ENCODE results near the gene TRHDE.

TRHDE gene

DNA sequence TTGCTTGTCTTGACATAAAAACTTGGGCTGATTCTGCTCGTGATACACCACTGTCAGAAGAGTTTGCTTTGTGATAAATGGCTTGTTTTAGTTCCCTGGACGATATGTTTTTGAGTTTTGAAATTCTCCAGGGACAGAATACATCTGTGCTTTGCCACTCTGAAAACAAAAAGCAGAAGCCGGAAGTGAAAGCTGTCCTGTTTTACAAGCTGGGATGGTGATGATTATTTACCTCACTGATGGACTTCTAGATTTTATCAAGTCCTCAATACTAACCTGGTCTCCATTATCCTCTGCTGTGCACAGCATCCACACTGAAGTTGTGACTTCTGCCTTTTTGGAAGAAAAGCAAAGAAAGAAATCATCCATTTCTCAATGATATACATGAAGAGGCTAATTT is 251.6 kb downstream of the TRHDE start:
- TF ChIP-seq, protein P1, sequence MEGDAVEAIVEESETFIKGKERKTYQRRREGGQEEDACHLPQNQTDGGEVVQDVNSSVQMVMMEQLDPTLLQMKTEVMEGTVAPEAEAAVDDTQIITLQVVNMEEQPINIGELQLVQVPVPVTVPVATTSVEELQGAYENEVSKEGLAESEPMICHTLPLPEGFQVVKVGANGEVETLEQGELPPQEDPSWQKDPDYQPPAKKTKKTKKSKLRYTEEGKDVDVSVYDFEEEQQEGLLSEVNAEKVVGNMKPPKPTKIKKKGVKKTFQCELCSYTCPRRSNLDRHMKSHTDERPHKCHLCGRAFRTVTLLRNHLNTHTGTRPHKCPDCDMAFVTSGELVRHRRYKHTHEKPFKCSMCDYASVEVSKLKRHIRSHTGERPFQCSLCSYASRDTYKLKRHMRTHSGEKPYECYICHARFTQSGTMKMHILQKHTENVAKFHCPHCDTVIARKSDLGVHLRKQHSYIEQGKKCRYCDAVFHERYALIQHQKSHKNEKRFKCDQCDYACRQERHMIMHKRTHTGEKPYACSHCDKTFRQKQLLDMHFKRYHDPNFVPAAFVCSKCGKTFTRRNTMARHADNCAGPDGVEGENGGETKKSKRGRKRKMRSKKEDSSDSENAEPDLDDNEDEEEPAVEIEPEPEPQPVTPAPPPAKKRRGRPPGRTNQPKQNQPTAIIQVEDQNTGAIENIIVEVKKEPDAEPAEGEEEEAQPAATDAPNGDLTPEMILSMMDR (conservative IDR thresholded peaks at IDR 0.05; ENCODE audit: low read depth, low read length) = no peak
- H3K4me3 ChIP-seq (ENCODE audit: low read depth, low read length) = no peak overlapping the region
- peak; percentile 17 for DNase-seq (ENCODE audit: low read depth)

DNA sequence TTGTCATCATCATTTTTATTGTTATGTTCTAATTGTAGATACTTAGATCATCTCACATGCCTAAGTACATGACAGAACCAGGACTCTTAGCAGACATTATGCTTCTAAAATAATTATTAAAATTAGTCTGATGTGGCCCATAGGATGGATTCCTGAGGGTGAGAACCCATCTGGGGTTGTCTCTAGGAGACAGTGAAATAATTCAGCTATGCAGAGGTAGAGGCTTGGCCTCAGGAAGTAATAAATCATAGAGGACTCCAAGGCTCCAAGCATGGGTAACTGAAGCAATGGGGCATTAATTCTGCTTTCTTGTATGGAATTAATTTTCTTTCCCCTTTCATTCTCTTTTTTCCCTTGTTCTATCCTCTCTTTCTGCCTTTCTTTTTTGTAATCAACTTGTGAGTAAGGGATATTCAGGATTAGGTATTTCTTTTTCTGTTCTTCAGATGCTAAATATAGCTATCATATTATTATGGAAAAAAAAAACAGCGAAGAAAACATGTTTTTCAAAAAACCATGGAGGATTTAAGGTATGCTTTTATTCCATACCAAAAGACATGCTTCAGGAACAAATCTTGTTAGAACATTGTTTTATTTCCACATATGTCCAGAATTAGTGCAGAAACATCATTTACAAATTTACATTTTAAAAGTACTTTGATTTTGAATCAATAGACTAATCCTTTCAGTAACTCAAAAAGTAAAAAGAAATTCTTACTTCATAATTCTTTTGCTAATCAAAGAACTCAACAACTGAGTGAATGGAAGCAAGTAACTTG is 263.2 kb downstream of the TRHDE start:
- TF ChIP-seq, protein P1 (conservative IDR thresholded peaks at IDR 0.05; ENCODE audit: low read depth, low read length) = no peak
- H3K4me3 ChIP-seq (ENCODE audit: low read depth, low read length) = no peak overlapping the region
- DNase-seq (ENCODE audit: low read depth) = no peak

DNA sequence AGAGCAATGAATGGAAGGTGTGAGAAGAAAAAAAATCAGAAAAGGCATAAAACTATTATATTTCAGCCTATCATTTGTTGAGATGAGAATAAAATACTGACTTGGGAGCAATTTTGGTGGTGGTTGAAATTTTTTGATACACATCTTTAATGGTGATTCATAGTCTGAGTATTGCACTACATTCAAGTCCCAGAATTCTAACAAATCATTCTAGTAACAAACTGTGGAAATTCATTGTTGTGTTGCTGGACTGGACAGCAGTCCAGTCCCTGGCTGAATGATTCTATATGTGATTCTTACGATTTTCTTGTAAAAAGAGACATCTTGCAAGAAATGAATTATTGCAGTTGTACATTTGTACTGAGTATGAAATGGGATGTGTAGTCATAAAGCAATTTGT is 268.6 kb downstream of the TRHDE start:
- TF ChIP-seq, protein P1 (conservative IDR thresholded peaks at IDR 0.05; ENCODE audit: low read depth, low read length) = no peak
- no peak for DNase-seq (ENCODE audit: low read depth)
- no peak overlapping the region for H3K4me3 ChIP-seq (ENCODE audit: low read depth, low read length)

DNA sequence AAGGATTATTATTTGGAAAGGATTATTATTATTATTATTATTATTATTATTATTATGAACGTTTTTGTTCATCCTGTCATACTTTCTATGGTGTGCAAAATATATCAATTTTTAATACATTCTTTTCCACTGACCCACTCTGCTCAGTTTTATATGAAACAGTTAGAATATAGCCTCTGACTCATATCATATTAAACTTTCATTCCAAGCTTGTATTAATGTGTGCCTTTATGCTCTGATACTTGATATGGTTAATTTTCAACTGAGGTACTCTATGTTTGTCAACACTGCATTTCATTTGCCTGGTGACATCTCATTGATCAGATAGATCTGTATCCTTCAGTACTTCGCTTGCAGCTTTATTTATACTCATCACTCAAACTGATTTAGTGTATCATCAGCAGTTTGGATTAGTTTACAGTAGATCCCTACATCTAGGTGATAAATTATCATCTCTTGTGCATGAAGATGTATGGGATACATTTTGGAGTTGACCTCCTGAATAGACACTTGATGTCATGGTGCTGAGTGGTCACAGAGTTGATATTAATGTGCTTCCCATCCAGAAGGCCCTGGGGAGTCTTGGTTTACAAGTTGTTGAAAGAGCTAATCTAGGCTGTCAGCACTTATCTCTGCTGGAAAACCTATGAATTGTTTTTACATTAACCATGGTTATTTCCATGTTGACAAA is 271.8 kb downstream of the TRHDE start:
- H3K4me3 ChIP-seq (ENCODE audit: low read depth, low read length) = no peak overlapping the region
- DNase-seq (ENCODE audit: low read depth) = no peak
- TF ChIP-seq, protein P1 (conservative IDR thresholded peaks at IDR 0.05; ENCODE audit: low read depth, low read length) = no peak

DNA sequence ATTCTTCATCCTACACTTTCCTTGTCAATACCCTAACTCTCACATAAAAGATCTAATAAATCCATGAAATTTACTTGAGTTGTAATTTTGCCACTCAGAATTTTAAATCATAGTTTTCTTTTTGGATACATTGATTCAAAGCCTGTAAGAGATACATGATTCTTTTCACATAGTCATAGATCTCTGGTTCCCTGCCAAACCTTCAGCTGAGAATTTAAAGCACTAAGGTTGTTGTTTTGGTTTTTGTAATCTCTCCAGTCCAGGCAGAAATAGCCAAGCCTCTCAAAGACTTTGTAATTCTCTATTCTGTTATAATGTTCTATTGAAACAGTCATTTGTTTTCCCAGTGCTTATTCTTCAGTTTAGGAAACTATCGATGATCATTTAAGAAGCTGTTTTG is 273.9 kb downstream of the TRHDE start:
- no peak overlapping the region for H3K4me3 ChIP-seq (ENCODE audit: low read depth, low read length)
- TF ChIP-seq, protein P1 (conservative IDR thresholded peaks at IDR 0.05; ENCODE audit: low read depth, low read length) = no peak
- peak; percentile 49 for DNase-seq (ENCODE audit: low read depth)

DNA sequence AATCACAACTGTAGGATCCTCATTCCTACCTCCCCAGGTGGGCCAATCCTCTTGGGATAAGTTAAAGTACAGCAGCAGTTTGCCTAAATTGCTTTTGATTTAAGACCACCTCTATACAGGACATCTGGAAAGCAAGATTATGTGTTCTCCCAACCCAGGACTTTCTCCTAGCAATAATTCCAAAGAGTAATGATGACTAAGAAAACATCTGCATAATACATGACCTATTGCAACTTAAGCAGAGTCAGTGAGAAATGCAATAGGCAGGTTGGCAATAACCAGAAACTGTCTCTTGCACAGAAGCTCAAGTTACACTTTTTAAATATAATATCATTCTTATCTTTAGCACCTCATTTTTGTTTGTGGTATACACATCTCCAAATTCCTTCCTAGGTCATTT is 275.4 kb downstream of the TRHDE start:
- TF ChIP-seq, protein P1 (conservative IDR thresholded peaks at IDR 0.05; ENCODE audit: low read depth, low read length) = no peak
- no peak overlapping the region for H3K4me3 ChIP-seq (ENCODE audit: low read depth, low read length)
- peak; percentile 61 for DNase-seq (ENCODE audit: low read depth)

Data from choroid plexus epithelial cell (primary cell).